B cell (primary cell): ENCODE results near the gene EML1. TPM values are rescaled to one million over a fixed set of nuclear protein-coding genes. Genes with fewer than 3 reads are reported as not detected.

Experiments used
- ATAC-seq: fragments of 200-7000 bp; cut with Tn5 transposase; one replicate; pipeline ENCODE4 v1.10.0; 2021; ENCODE audit warnings: low read depth, mild to moderate bottlenecking, moderate number of reproducible peaks, moderate library complexity
- CTCF ChIA-PET: fragments of 350-600 bp; sonication (Branson Sonifier 250); formaldehyde crosslinking; loops from one replicate; lab custom pipeline; 2021; ENCODE audit warnings: antibody characterized with exemption, inconsistent platforms; lab: Charles Lee
- POLR2A ChIA-PET: fragments of 350-600 bp; sonication (Branson Sonifier 250); formaldehyde crosslinking; loops from one replicate; lab custom pipeline; 2021; ENCODE audit warnings: antibody characterized with exemption; lab: Charles Lee
- DNase-seq: peaks from one replicate; pipeline ENCODE4 v3.0.0; 2013
- H2AFZ ChIP-seq: 2 replicates; pipeline ENCODE4 v1.6.1; 2012; ENCODE audit warnings: mild to moderate bottlenecking, low read depth, low read length; ENCODE audit not compliant: insufficient read depth, poor library complexity, severe bottlenecking
- H3K27ac ChIP-seq, 2 donors: 1 replicate in 1 of 2; 2 replicates in 1 of 2; pipeline ENCODE4 v1.5.1; 2012 to 2013; ENCODE audit warnings: low read length in 2 of 2, mild to moderate bottlenecking in 2 of 2, moderate library complexity in 1 of 2
- H3K27me3 ChIP-seq, 4 experiments: fragments of 200-600 bp in 1 of 4; sonication (generic) in 1 of 4; replicated peaks in 1 of 4; 1 replicate in 2 of 4; 2 replicates in 2 of 4; pipeline versions ENCODE4 v1.6.1 to v1.7.0; 2013 to 2016; ENCODE audit warnings: low read length in 3 of 4, mild to moderate bottlenecking in 2 of 4, mixed read lengths in 1 of 4, moderate library complexity in 1 of 4; ENCODE audit not compliant: insufficient read depth in 4 of 4, control insufficient read depth in 3 of 4; ENCODE audit errors: control extremely low read depth in 1 of 4
- H3K36me3 ChIP-seq, 2 experiments: replicated peaks in 1 of 2; 1 replicate in 1 of 2; 2 replicates in 1 of 2; pipeline versions ENCODE4 v1.6.1 to v1.7.1; 2013; ENCODE audit warnings: low read length in 1 of 2; ENCODE audit not compliant: insufficient read depth in 2 of 2, control insufficient read depth in 1 of 2; ENCODE audit errors: control extremely low read depth in 1 of 2, extremely low read depth in 1 of 2
- H3K4me1 ChIP-seq, 2 donors: fragments of 200-600 bp in 1 of 2; sonication (generic) in 1 of 2; 1 replicate in 1 of 2; 2 replicates in 1 of 2; pipeline versions ENCODE4 v1.5.1 to v1.6.1; 2013 to 2017; ENCODE audit warnings: low read length in 2 of 2; ENCODE audit not compliant: control insufficient read depth in 2 of 2, insufficient read depth in 2 of 2
- H3K4me2 ChIP-seq: replicated peaks from 2 replicates; pipeline ENCODE3; 2012; ENCODE audit warnings: mild to moderate bottlenecking, low read depth, low read length; ENCODE audit not compliant: poor library complexity, severe bottlenecking
- H3K4me3 ChIP-seq, 5 experiments: fragments of 200-600 bp in 1 of 5; sonication (generic) in 1 of 5; 1 replicate in 3 of 5; 2 replicates in 2 of 5; pipeline versions ENCODE4 v1.5.1 to v1.7.0; 2011 to 2016; ENCODE audit warnings: low read length in 4 of 5, mild to moderate bottlenecking in 4 of 5, low read depth in 2 of 5, control low read depth in 1 of 5, moderate library complexity in 1 of 5; ENCODE audit not compliant: insufficient read depth in 1 of 5; ENCODE audit errors: control extremely low read depth in 1 of 5, extremely low read depth in 1 of 5
- H3K79me2 ChIP-seq: fragments of 200-600 bp; sonication (generic); one replicate; pipeline ENCODE4 v1.6.0; 2016; ENCODE audit warnings: low read length; ENCODE audit not compliant: control insufficient read depth, insufficient read depth
- H3K9ac ChIP-seq: fragments of 200-600 bp; sonication (generic); 2 replicates; pipeline ENCODE4 v1.6.1; 2017; ENCODE audit warnings: mild to moderate bottlenecking, low read length, moderate library complexity
- H3K9me3 ChIP-seq, 3 donors: one replicate each; pipeline versions ENCODE4 v1.6.1 to v1.7.1; 2013; ENCODE audit warnings: low read length in 2 of 3; ENCODE audit not compliant: control insufficient read depth in 2 of 3, insufficient read depth in 1 of 3; ENCODE audit errors: control extremely low read depth in 1 of 3
- H4K20me1 ChIP-seq: 2 replicates; pipeline ENCODE4 v1.6.0; 2012; ENCODE audit warnings: mild to moderate bottlenecking, low read length; ENCODE audit not compliant: insufficient read depth, control insufficient read depth, poor library complexity, severe bottlenecking
- H3K27ac Mint-ChIP-seq: one replicate; pipeline ENCODE4 v1.8.0; 2021; ENCODE audit warnings: mixed read lengths
- H3K27me3 Mint-ChIP-seq: one replicate; pipeline ENCODE4 v1.8.0; 2021; ENCODE audit warnings: mixed read lengths
- H3K4me1 Mint-ChIP-seq: one replicate; pipeline ENCODE4 v1.8.0; 2021; ENCODE audit warnings: mixed read lengths
- H3K4me3 Mint-ChIP-seq: one replicate; pipeline ENCODE4 v1.8.0; 2021; ENCODE audit warnings: mixed read lengths
- H3K9me3 Mint-ChIP-seq: one replicate; pipeline ENCODE4 v1.8.0; 2022; ENCODE audit warnings: mixed read lengths; ENCODE audit not compliant: insufficient read depth
- CTCF ChIP-seq: fragments of 200-600 bp; IDR thresholded peaks from one replicate; pipeline ENCODE4 v1.8.0; 2022; ENCODE audit warnings: antibody characterized with exemption, mild to moderate bottlenecking
- EZH2 ChIP-seq: IDR thresholded peaks from 2 replicates; pipeline ENCODE4 v1.6.1; 2012; ENCODE audit warnings: borderline replicate concordance, low read depth, mild to moderate bottlenecking, moderate library complexity, low read length; ENCODE audit not compliant: insufficient read depth, poor library complexity, severe bottlenecking
- WGBS: methylation state at CpG from one replicate; pipeline ENCODE4 v1.1.5; 2013; ENCODE audit warnings: missing lambda C conversion rate; ENCODE audit not compliant: insufficient coverage; 5-methylcytosine and 5-hydroxymethylcytosine counted together
- intact Hi-C: fragments of 100-400 bp; cut with micrococcal nuclease; formaldehyde crosslinking; loops from one replicate; pipeline ENCODE4 v1.10.0; 2022
- polyA plus RNA-seq: library from polyadenylated mRNA; depleted of rRNA; stranded (reverse); fragments of >200 nt; gene quantifications from 2 replicates; pipeline ENCODE4 v1.2.3, GENCODE V29; 2012
- total RNA-seq, 2 donors: library from RNA; stranded (reverse); fragments of 120-200 nt in 1 of 2; gene quantifications; 1 replicate in 1 of 2; 2 replicates in 1 of 2; pipeline versions ENCODE4 v1.2.3 to v1.2.4, GENCODE V29; 2013 to 2022

The EML1 gene
- total and polyA plus RNA-seq, 2 donors (not counting 1 experiment from before 2014, with no cell fraction given) = not detected

GRCh38 chr14:99946652-99947489 is 153.7 kb downstream of the EML1 start:
- H3K27me3 Mint-ChIP-seq = peaks cover 41% of the 10 kb centered on the region
- no peaks in the 10 kb centered on the region for H3K79me2 ChIP-seq
- H3K27ac Mint-ChIP-seq = no peak overlapping the region
- H3K27me3 ChIP-seq = peaks cover 0 to 43% (median 10%) of the 10 kb centered on the region in 4 experiments
- peaks cover 0 to 4% (median 0%) of the 10 kb centered on the region in 3 donors for H3K9me3 ChIP-seq
- WGBS = 21% methylated on average over 29 of the region's 33 CpGs
- H3K4me2 ChIP-seq = peak overlapping the region; percentile 71
- H3K36me3 ChIP-seq = no peaks in the 10 kb centered on the region
- H3K4me1 Mint-ChIP-seq = peaks cover 13% of the 10 kb centered on the region
- peak overlapping the region; percentile 37 for H2AFZ ChIP-seq
- no peak overlapping the region for H3K27ac ChIP-seq
- H4K20me1 ChIP-seq = no peaks in the 10 kb centered on the region
- ATAC-seq (peak; percentile 69), DNase-seq (peak; percentile 59)
- intact Hi-C loops = no loop called here
- peak overlapping the region; percentile 68 for H3K4me3 Mint-ChIP-seq
- peak overlapping the region; percentile 33 for H3K9ac ChIP-seq
- CTCF ChIA-PET = interaction anchor here (0.6 to 1.2 kb wide), 6 partner anchors 8 to 702 kb away, joined by 3 to 4 read pairs (median 4); no protein-coding TSS in a partner anchor
- POLR2A ChIA-PET = no interaction called here
- H3K4me1 ChIP-seq = peaks cover 10 to 11% of the 10 kb centered on the region in 2 donors
- H3K9me3 Mint-ChIP-seq = no peaks in the 10 kb centered on the region
- H3K4me3 ChIP-seq = peak overlapping the region in 3 of 5 experiments; percentile 23 to 38 (median 38)
- TF ChIP-seq CTCF (peak; percentile 98), EZH2 (no peak)

- no peak for DNase-seq
- peaks cover 0 to 43% (median 10%) of the 10 kb centered on the region in 4 experiments for H3K27me3 ChIP-seq
- ChIA-PET POLR2A (no interaction called here), CTCF (interaction anchor here (1.0 to 1.2 kb wide), 2 partner anchors 11 to 18 kb away, joined by 3 read pairs; no protein-coding TSS in a partner anchor)
- 93% methylated on average over 3 of the region's 6 CpGs for WGBS
- peaks cover 0 to 4% (median 0%) of the 10 kb centered on the region in 3 donors for H3K9me3 ChIP-seq
- no peak overlapping the region for H3K4me2 ChIP-seq
- ATAC-seq = no peak
- no peak overlapping the region for H3K4me3 ChIP-seq
- intact Hi-C loops = no loop called here
- no peaks in the 10 kb centered on the region for H3K36me3 ChIP-seq
- peaks cover 10 to 11% of the 10 kb centered on the region in 2 donors for H3K4me1 ChIP-seq
- H3K4me1 Mint-ChIP-seq = peaks cover 13% of the 10 kb centered on the region
- no peak overlapping the region for H2AFZ ChIP-seq
- TF ChIP-seq EZH2 (no peak), CTCF (no peak)
- H3K27ac ChIP-seq = no peak overlapping the region
- H3K27ac Mint-ChIP-seq = no peak overlapping the region
- no peaks in the 10 kb centered on the region for H3K79me2 ChIP-seq
- H3K9me3 Mint-ChIP-seq = no peaks in the 10 kb centered on the region
- peaks cover 38% of the 10 kb centered on the region for H3K27me3 Mint-ChIP-seq
- no peaks in the 10 kb centered on the region for H4K20me1 ChIP-seq
- H3K9ac ChIP-seq = no peak overlapping the region
- H3K4me3 Mint-ChIP-seq = no peak overlapping the region
Measured at GRCh38 chr14:99947695-99948094, 154.5 kb downstream of the EML1 start.
